ENCODE data around the gene SPG7.

GRCh38 chr16:89493776-89494175 is 14.4 kb upstream of the SPG7 start:
- TF ChIP-seq POLR2A (IDR thresholded peaks at IDR 0.05; ENCODE audit: low read length) (no peak), GATA1 (IDR thresholded peaks at IDR 0.05; ENCODE audit: low read depth, low read length) (no peak)
